GM12891 (cell line): ENCODE data around the gene BTG4.

Source experiments
- DNase-seq: peaks from one replicate; pipeline ENCODE4 v3.0.0; 2011; ENCODE audit warnings: low spot score; ENCODE audit not compliant: insufficient read length
- FAIRE-seq: peaks from 2 replicates; lab custom pipeline; 2011; peaks lifted over from hg19 to GRCh38; lab: Jason Lieb, UNC
- PAX5 ChIP-seq: IDR thresholded peaks from 2 replicates; pipeline ENCODE4 v1.6.1; 2011; ENCODE audit warnings: low read length, moderate library complexity, mild to moderate bottlenecking; ENCODE audit not compliant: insufficient read depth, severe bottlenecking
- POLR2A ChIP-seq: IDR thresholded peaks from 2 replicates; pipeline ENCODE4 v1.6.1; 2011; ENCODE audit warnings: low read depth, low read length, control low read depth
- POLR2AphosphoS5 ChIP-seq: IDR thresholded peaks from 2 replicates; pipeline ENCODE4 v1.6.1; 2011; ENCODE audit warnings: low read depth, low read length, control low read depth
- POU2F2 ChIP-seq: IDR thresholded peaks from 2 replicates; pipeline ENCODE4 v1.6.1; 2011; ENCODE audit warnings: low read depth, mild to moderate bottlenecking, control low read depth, low read length, moderate library complexity
- SPI1 ChIP-seq: IDR thresholded peaks from 2 replicates; pipeline ENCODE4 v1.6.1; 2011; ENCODE audit warnings: low read depth, low read length, control low read depth
- TAF1 ChIP-seq: IDR thresholded peaks from 2 replicates; pipeline ENCODE4 v1.6.1; 2011; ENCODE audit warnings: low read depth, low read length, control low read depth

BTG4 gene

GRCh38 chr11:111502611-111503010 lies 9.6 kb downstream of the BTG4 start:
- DNase-seq = no peak
- FAIRE-seq = peak; percentile 5
- TF ChIP-seq TAF1 (no peak), SPI1 (no peak), POLR2A (no peak), PAX5 (no peak), POLR2AphosphoS5 (no peak), POU2F2 (no peak)

GRCh38 chr11:111500481-111500880 lies 11.7 kb downstream of the BTG4 start:
- DNase-seq = no peak
- no peak for TF ChIP-seq POU2F2
- TF ChIP-seq TAF1 = no peak
- no peak for TF ChIP-seq PAX5
- TF ChIP-seq POLR2A = no peak
- TF ChIP-seq POLR2AphosphoS5 = no peak
- TF ChIP-seq SPI1 = no peak
- FAIRE-seq = no peak

DNA sequence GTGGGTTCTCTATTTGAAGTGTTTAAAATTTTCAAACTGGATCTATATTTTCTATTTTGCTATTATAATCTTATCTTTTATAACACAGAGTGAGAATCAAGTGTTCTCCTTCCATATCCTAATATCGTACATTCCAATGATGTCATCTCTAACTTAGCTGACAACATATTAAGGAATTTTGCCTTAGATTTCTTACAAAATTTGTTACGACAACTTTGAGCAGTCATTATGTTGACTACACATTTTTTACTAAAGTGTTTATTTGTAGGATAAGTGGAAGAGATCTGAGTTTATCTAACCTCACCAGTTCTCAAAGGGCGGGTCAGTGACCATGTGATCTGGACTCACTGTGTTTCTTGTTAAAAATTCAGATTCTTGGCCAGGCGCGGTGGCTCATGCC lies 12.7 kb downstream of the BTG4 start:
- TF ChIP-seq POLR2A (no peak), POLR2AphosphoS5 (no peak), TAF1 (no peak), PAX5 (no peak), POU2F2 (no peak), SPI1 (no peak)
- no peak for FAIRE-seq
- DNase-seq = no peak

DNA sequence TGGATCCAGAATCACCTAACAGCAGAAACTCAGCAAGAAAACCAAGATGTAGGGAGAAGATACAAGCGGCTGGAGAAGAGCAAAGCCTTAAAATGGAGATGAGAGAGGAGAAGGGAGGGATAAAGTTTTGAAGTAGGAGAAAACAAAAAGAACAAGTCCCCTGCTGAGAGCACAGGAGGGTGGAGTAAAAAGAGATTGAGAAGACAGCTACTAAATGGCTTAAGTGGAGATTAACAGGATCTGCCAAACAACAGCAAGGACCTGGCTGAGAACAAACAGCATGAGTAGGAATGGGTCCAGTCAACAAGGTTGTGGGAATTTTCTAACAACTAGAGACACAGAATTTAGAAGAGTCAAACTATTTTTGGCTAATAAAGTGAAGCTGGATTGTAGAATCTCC lies 18.1 kb downstream of the BTG4 start:
- DNase-seq = no peak
- no peak for FAIRE-seq

DNA sequence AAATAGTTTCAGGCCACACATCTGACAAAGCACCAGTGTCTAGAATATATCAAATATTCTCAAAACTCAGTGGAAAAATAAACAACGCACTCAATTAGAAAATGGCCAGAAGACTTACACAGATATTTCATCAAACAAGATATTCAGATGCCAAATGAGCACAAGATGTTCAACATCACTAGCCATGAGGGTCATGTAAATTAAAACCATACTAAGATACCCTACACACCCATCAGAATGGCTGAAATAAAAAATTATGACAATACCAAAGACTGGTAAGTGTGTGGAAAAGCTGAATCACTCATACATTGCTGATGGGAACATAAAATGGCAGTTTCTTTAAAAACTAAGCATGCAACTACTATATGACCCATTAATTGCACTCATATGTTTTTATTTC lies 21.7 kb downstream of the BTG4 start:
- no peak for DNase-seq
- no peak for FAIRE-seq
- no peak for TF ChIP-seq TAF1
- no peak for TF ChIP-seq POLR2A
- TF ChIP-seq SPI1 = no peak
- no peak for TF ChIP-seq POU2F2
- TF ChIP-seq PAX5 = no peak

More for the DNA sequence above, 18.1 kb downstream of the BTG4 start:
- no peak for TF ChIP-seq POLR2AphosphoS5
- TF ChIP-seq PAX5 = no peak
- no peak for TF ChIP-seq TAF1
- no peak for TF ChIP-seq SPI1
- TF ChIP-seq POU2F2 = no peak
- TF ChIP-seq POLR2A = no peak

- FAIRE-seq = no peak
These were observed 28.8 kb downstream of the BTG4 start for GRCh38 chr11:111483431-111483830.

GRCh38 chr11:111479666-111480065 lies 32.5 kb downstream of the BTG4 start:
- DNase-seq = no peak
- TF ChIP-seq POU2F2 (no peak), PAX5 (no peak), POLR2A (no peak), TAF1 (no peak), SPI1 (no peak), POLR2AphosphoS5 (no peak)
- FAIRE-seq = no peak

More at GRCh38 chr11:111483431-111483830, 28.8 kb downstream of the BTG4 start:
- DNase-seq = no peak
- TF ChIP-seq POLR2A = no peak
- TF ChIP-seq POU2F2 = no peak
- TF ChIP-seq SPI1 = no peak
- TF ChIP-seq TAF1 = no peak
- TF ChIP-seq POLR2AphosphoS5 = no peak
- TF ChIP-seq PAX5 = no peak

- TF ChIP-seq PAX5 (no peak), POU2F2 (no peak), POLR2A (no peak), POLR2AphosphoS5 (no peak), TAF1 (no peak), SPI1 (no peak)
- no peak for FAIRE-seq
- DNase-seq = no peak
These were observed 34.3 kb downstream of the BTG4 start for GRCh38 chr11:111477898-111478297.

DNA sequence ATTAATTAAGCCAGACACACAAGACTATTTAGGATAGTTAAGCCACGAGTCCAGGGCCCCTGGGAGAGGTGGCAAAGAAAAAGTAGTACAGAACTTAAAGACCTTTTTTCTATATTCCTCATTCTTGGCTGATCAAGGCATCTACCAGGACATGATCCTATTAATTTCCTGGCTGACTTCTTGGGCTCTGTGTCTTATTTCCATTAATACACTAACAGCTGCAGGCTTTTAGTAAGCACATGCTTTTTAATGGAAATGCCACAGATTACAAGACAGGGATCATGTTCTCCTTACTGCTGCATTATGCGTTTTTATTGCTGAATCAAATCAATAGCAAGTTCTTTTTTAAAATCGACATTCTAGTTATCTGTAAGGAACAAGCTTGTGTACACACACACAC lies 35.2 kb downstream of the BTG4 start:
- FAIRE-seq = no peak
- TF ChIP-seq PAX5 (no peak), POU2F2 (no peak), TAF1 (no peak), POLR2AphosphoS5 (no peak), POLR2A (no peak), SPI1 (no peak)
- no peak for DNase-seq

DNA sequence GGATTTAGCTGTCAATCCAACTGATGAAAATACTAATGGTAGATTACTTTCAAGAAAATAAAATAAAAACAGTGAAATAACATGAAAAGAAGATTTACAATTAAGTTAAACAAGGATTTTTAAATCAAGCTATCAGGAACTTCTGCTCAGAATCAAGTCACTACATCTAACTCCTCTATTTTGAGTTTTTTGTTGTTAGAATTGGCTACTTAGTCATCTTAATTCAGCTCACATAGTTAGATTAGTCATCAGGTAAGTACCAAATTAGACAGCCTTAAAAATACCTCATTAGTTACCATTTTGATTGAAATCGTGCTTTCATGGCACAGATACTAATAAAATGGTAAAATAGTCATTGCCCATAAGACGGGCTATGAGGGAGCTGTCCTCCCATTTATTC lies 35.8 kb downstream of the BTG4 start:
- FAIRE-seq (no peak), DNase-seq (no peak)

More for the DNA sequence above, 35.8 kb downstream of the BTG4 start:
- TF ChIP-seq TAF1 (no peak), PAX5 (no peak), POLR2A (no peak), POLR2AphosphoS5 (no peak), SPI1 (no peak), POU2F2 (no peak)
